ENCODE data around the gene IAH1.

The IAH1 gene, protein sequence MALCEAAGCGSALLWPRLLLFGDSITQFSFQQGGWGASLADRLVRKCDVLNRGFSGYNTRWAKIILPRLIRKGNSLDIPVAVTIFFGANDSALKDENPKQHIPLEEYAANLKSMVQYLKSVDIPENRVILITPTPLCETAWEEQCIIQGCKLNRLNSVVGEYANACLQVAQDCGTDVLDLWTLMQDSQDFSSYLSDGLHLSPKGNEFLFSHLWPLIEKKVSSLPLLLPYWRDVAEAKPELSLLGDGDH

DNA sequence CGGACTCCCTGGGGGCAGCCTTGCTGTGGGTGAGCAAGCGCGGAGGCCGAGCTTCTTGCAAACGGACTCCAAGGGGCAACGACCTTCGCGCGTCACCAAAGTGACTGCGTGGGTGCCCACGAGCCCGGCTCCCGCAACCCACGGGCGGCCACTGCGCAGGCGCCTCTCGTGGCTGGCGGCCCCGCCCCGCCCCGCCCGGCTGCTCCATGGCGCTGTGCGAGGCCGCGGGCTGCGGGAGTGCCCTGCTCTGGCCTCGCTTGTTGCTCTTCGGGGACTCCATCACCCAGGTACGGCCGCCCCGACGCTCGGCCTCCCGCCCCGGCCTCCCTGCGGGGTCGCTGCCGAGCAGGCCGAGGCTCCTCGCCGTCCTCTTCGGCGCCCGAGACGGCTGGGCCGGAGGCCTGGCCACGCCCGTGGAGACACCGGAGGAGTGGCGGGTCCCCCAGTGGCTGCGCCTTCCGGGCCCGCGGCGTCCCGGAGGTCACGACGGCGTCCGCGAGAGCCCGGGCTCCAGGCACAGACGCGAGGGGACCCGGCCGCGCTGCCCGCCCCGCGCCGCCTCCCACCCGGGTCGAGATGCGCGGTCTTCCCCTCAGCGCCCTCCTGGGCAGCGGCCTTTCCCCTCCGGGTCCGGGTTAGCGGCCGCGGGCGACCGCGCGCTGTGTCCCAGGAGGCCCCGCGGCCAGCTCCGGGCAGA lies at the start of gene IAH1:
Gene IAH1, plus strand, starts transcription at position 191 of the 697 bp plus-strand sequence. Its CDS starts 16 bp downstream, at position 207.
- CTCF ChIA-PET = interaction anchor here (0.9 to 1.2 kb wide), 3 partner anchors 325 to 332 kb away, joined by 3 to 5 read pairs (median 5); no protein-coding TSS in a partner anchor
- POLR2A ChIA-PET = interaction anchor here (0.8 to 1.1 kb wide), 3 partner anchors 51 to 156 kb away, joined by 4 read pairs; partner anchors contain the start of genes ADAM17, CPSF3, ITGB1BP1 and YWHAQ
- TF ChIP-seq, protein P1, sequence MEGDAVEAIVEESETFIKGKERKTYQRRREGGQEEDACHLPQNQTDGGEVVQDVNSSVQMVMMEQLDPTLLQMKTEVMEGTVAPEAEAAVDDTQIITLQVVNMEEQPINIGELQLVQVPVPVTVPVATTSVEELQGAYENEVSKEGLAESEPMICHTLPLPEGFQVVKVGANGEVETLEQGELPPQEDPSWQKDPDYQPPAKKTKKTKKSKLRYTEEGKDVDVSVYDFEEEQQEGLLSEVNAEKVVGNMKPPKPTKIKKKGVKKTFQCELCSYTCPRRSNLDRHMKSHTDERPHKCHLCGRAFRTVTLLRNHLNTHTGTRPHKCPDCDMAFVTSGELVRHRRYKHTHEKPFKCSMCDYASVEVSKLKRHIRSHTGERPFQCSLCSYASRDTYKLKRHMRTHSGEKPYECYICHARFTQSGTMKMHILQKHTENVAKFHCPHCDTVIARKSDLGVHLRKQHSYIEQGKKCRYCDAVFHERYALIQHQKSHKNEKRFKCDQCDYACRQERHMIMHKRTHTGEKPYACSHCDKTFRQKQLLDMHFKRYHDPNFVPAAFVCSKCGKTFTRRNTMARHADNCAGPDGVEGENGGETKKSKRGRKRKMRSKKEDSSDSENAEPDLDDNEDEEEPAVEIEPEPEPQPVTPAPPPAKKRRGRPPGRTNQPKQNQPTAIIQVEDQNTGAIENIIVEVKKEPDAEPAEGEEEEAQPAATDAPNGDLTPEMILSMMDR (IDR thresholded peaks at IDR 0.05; ENCODE audit: insufficient read depth, low read length, missing control alignments) = no peak
- DNase-seq (ENCODE audit: low read depth, low spot score) = no peak
- H3K4me3 ChIP-seq (ENCODE audit: low read depth, low read length) = peak within 1 kb of the TSS; percentile 73

DNA sequence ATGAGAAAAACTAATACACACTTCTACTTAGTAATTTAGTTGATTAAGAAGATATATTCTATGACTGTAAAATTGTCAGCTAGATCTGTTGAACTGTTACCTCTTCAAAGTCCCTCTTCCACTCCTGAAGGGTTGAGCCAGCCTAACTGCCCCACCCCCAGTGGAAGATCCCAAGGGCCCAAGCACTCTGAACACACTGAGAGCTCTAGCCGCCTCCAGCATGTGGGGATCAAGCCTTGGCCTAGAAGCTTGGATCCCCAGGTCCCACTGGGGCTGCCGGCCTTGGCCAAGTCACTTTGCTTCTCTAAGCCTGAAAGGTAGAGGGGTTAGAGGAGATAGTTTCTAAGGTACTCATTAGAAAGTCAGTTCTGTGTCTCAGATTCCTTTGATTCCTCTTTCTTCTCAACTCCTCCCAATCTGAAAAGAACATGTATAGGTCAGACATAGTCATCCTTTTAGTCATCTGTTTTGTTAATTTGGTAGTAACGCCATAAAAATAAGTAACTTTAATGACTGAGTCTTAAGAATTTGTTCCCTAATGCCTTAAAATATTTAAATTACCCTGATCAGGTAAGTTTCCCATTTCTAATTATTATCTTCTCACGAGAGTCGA lies 45.3 kb upstream of the IAH1 start:
- ChIA-PET CTCF (interaction anchor here (1.3 kb wide), 1 partner anchor 58 kb away, joined by 4 read pairs; no protein-coding TSS in a partner anchor), POLR2A (no interaction called here)
- no peak for DNase-seq (ENCODE audit: low read depth, low spot score)
- H3K4me3 ChIP-seq (ENCODE audit: low read depth, low read length) = no peak overlapping the region
- TF ChIP-seq, protein P1 (IDR thresholded peaks at IDR 0.05; ENCODE audit: insufficient read depth, low read length, missing control alignments) = no peak

DNA sequence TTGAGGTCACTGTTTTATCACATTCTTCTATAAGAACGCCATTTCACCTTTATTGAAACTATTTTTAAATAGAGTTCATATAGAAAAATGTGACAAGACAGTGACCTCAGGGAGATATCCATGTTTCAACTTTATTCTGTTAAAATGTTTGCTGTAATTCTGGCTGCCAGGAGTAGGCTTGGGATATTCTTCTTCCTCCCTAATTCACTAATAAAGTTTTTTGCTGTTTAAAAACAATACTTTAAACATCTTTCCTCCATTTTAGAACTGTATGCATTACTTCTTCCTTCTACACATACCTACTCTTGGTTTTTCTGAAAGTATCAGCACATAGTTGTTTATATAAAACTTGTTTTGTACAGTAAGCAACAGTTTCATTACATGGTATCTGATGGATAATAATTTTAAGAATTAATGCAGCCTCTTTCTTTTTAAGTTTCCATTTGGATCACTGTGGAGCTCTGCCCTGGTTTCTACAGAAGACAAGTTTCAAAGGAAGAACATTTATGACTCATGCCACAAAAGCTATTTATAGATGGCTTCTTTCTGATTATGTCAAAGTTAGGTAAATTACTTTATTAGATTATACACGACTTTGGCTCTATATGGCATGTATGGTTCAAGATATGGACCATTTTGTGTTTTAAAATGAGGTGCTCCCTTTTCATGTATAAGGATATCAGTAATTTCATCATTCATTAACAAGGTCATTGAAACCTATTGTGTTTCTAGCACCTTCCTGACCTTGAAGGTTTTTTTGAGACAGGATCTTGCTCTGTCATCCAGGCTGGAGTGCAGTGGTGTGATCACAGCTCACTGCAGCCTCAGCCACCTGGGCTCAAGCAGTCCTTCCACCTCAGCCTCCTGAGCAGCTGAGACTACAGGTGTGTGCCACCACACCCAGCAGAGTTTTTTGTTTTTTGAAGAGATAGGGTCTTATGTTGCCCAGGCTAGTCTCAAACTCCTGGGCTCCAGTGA lies 43.7 kb upstream of the IAH1 start:
- no peak overlapping the region for H3K4me3 ChIP-seq (ENCODE audit: low read depth, low read length)
- CTCF ChIA-PET = no interaction called here
- no peak for DNase-seq (ENCODE audit: low read depth, low spot score)
- TF ChIP-seq, protein P1 (IDR thresholded peaks at IDR 0.05; ENCODE audit: insufficient read depth, low read length, missing control alignments) = no peak
- POLR2A ChIA-PET = no interaction called here

DNA sequence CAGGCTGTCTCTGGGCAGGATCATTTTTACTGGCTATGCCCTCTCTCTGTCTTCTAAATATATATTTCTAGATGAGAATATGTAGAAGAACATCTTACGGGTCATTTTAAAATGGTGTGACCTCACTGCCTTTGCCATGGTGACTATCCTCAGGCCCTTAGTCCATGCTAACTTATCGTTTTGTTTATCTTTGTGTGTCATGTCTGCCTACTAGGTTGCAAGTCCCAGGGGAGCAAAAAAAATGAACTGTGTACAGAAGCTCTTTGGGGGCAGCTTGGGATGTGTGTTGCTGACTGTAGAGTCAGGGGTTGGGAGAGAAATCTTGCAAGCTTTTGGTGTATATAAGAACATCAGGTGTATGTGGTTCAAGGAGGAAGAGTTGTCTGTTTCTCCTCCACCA lies 39.9 kb upstream of the IAH1 start:
- CTCF ChIA-PET = interaction anchor here (0.9 kb wide), 1 partner anchor 11 kb away, joined by 6 read pairs; the partner anchor contains the start of genes CPSF3 and ITGB1BP1

DNA sequence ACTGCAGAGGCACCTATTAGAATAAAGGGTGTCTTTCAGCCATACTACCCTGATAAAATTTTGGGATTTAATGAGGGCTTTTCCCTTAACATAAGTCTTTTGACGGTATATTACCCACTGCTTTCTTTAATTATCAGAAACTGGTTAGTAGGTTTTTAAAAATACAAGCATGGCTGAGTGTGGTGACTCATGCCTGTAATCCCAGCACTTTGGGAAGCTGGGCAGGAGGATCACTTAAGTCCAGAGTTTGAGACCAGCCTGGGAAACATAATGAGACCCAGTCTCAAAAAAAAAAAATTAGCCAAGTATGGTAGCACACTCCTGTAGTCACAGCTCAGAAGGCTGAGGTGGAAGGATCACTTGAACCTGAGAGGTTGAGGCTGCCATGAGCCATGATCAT lies 34.8 kb upstream of the IAH1 start:
- no peak for DNase-seq (ENCODE audit: low read depth, low spot score)
- TF ChIP-seq, protein P1 (IDR thresholded peaks at IDR 0.05; ENCODE audit: insufficient read depth, low read length, missing control alignments) = no peak
- H3K4me3 ChIP-seq (ENCODE audit: low read depth, low read length) = no peak overlapping the region
- CTCF ChIA-PET = no interaction called here
- POLR2A ChIA-PET = no interaction called here

More for the DNA sequence above, 39.9 kb upstream of the IAH1 start:
- no peak overlapping the region for H3K4me3 ChIP-seq (ENCODE audit: low read depth, low read length)
- TF ChIP-seq, protein P1 (IDR thresholded peaks at IDR 0.05; ENCODE audit: insufficient read depth, low read length, missing control alignments) = no peak
- POLR2A ChIA-PET = interaction anchor here (0.6 kb wide), 1 partner anchor 13 kb away, joined by 3 read pairs; no protein-coding TSS in a partner anchor
- DNase-seq (ENCODE audit: low read depth, low spot score) = no peak

All from AG04449 (cell line).